Embryonic facial prominence (tissue), 1 donor: ENCODE measurements around the gene MPDZ.

Source experiments
- DNase-seq: peaks from one replicate; pipeline ENCODE4 v3.0.0-alpha.2; 2016; ENCODE audit errors: extremely low spot score

Gene MPDZ

DNA sequence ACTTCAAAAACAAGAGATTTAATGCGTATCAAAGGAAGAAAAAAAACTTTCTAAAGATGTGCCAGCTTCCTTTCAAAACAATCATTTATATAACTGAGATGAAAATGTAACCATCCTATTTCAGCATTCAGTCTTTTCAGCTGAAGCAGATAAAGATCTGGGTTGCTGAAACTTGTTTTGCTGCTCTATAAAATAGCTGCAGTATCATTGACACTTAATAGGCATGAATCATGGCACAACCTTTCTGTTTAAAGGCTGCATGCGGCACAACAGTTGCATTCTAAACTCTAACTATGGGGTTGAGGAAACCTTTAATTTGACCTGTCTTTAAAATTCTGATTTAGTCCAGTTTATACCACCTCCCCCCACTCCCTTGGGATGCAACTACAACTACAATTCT lies 196.7 kb downstream of the MPDZ start:
- DNase-seq = no peak

DNA sequence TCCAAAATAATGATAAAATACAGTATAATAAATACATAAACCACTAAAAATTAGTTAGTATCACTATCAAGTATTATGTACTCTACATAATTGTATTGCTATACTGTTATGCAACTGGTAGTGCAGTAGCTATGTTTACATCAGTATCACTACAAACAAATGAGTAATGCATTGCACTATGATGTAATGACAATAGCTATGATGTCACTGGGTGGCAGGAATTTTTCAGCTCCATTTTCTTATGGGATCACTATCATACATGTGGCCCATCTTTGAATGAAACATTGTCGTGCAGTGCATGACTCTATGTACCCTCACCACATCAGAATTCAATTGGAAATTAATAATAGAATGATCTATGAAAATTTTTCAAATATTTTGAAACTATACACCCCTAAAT lies 201.3 kb downstream of the MPDZ start:
- DNase-seq = no peak

DNA sequence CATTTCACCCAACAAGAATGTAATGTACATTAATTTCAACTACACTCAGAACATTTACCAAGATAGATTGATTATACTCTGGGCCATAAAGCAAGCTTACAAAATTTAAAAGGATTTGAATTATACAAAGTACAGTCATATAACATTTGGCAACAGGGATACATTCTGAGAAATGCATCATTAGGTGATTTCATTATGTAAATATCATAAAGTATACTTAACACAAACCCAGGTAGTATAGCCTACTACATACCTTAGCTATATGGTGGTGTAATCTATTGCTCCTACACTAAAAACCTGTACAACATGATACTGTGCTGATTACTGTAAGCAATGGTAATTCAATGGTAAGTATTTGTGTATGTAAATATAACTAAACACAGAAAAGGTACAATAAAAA lies 202.9 kb downstream of the MPDZ start:
- DNase-seq = no peak

GRCh38 chr9:13071921-13072320 lies 207.6 kb downstream of the MPDZ start:
- DNase-seq = no peak

GRCh38 chr9:13070612-13071595 lies 208.6 kb downstream of the MPDZ start:
- DNase-seq = no peak

- no peak for DNase-seq
Measured at GRCh38 chr9:13069498-13069897, 210.0 kb downstream of the MPDZ start.

GRCh38 chr9:13064676-13065075 lies 214.8 kb downstream of the MPDZ start:
- no peak for DNase-seq

GRCh38 chr9:13063880-13064459 lies 215.5 kb downstream of the MPDZ start:
- DNase-seq = no peak

- DNase-seq = no peak
Measured at GRCh38 chr9:13061390-13061789, 218.1 kb downstream of the MPDZ start.
